ENCODE measurements around the gene TMEM215.
"Not testable (repeated sequence)": the region's sequence is repeated elsewhere in the genome, so short reads cannot be mapped to it uniquely, and the experiment has no call there.

Gene TMEM215, protein sequence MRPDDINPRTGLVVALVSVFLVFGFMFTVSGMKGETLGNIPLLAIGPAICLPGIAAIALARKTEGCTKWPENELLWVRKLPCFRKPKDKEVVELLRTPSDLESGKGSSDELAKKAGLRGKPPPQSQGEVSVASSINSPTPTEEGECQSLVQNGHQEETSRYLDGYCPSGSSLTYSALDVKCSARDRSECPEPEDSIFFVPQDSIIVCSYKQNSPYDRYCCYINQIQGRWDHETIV

GRCh38 chr9:32783168-32783891 lies at the start of gene TMEM215:
Gene TMEM215 (plus strand): TSS chr9:32783540. CDS start chr9:32784184, 644 bp downstream.
- DNase-seq, result no peak

DNA sequence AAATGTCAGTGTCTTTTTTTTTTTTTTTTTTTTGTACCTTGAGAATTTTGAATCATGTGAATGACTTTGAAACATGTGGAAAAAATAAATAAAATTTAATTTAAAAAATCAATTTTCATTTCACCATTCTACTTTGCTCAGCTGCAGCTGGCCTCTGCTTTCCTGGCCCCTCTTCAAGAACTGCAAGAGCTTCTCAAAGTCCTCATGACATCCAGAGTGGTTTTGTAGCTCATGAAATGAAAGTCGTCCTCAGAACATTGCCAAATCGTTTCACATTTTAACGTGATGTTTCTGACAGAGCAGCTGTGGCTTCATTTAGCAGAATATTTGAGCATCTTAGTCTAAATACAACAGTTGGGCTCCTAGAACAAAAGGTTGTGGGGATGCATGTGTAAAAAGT lies 47.9 kb upstream of the TMEM215 start:
- DNase-seq, result no peak

- DNase-seq, result no peak
These were observed 46.0 kb upstream of the TMEM215 start for GRCh38 chr9:32737378-32737777.

- DNase-seq, result no peak
These were observed 44.7 kb upstream of the TMEM215 start for GRCh38 chr9:32738501-32739172.

- no peak for DNase-seq
These were observed 41.6 kb upstream of the TMEM215 start for GRCh38 chr9:32741706-32742105.

- DNase-seq, result no peak
These were observed 41.0 kb upstream of the TMEM215 start for GRCh38 chr9:32742296-32742695.

DNA sequence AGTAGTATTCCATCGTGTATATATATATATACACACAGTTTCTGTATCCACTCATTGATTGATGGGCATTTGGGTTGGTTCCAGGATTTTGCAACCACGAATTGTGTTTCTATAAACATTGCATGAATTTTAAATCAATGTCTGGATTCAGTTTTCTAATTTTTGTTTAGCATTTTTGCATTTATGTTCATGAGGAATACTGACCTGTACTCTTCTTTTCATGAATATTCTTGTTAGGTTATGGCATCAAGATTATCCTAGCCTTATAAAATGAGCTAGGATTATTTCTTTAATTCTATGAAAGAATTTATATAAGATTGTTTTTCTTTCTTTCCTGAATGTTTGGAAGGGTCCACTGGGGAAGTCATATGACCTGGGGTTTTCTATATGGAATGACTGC lies 35.3 kb upstream of the TMEM215 start:
- DNase-seq, result no peak

DNA sequence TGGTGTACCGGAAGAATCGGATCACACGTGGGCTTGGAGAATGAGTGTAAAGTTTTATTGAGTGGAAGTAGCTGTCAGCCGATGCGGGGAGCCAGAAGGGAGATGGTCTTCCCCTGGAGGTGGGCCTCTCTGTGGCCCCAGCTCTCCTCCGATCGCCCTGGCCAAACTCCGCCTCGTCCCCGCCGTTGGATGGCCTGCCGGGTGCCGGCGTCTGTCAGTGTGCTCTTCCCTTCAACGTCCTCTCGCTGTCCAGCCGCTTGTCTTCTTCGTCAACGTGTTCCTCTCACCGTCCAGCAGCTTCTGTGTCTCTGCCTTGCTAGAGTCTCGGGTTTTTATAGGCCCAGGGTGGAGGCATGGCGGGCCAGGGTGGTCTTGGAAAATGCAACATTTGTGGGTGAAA lies 27.6 kb upstream of the TMEM215 start:
- DNase-seq, result no peak

DNA sequence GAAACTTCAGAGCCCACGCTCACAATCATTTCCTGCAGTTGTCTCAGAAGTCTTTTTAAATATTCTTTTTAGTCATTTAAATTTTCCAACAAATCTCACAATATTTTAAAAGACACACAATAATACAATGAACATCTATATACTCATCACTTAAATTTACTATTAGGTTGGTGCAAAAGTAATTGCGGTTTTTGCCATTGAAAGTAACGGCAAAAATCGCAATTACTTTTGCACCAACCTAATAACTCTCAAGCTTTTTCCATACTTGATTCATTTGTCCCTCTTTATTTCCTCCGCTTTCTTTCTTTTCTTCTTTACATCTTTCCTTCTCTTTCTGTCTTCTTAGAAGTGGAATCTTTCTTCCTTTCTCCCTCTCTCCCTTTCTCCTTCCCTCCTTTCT lies 19.2 kb upstream of the TMEM215 start:
- DNase-seq, result no peak

- DNase-seq, result no peak
These were observed 8.1 kb upstream of the TMEM215 start for GRCh38 chr9:32775283-32775682.

- no peak for DNase-seq
These were observed 7.1 kb upstream of the TMEM215 start for GRCh38 chr9:32776201-32776600.

DNA sequence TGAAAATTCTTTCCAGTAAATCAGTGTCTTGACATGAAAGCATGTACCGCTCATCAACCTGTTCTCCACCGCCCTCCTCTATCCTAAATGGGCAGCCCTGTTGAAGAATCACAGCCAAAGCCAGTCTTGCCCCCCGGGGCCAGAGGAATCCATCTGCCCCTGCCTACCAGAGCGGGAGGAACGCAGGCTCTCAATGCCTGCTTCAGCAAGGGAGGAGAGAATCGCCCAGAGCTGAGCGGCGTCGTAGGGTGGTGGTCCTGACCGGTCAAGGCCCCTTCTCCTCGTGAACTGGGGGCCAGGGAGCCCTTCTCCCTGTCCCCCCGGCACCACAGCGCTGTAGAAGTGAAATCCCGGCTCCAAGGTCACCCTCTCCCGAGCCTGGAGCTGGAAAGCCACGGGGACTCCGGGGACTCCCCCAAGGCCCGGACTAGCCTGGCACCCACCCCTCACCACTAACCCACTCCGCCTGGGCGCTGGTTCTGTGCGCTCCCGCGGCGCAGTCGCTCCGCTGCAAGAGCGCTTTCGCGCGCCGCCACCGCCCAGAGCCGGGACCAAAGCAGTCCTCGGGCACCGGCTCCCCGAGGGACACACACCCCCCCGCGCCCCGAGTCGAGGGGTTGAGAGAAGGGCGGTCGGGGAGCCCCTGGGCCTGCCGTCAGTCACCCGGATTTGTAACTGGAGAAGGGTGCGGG lies 718 bp upstream of the TMEM215 start:
- DNase-seq, result no peak

- no peak for DNase-seq
These were observed 4.5 kb downstream of the TMEM215 start for GRCh38 chr9:32787816-32788215.

DNA sequence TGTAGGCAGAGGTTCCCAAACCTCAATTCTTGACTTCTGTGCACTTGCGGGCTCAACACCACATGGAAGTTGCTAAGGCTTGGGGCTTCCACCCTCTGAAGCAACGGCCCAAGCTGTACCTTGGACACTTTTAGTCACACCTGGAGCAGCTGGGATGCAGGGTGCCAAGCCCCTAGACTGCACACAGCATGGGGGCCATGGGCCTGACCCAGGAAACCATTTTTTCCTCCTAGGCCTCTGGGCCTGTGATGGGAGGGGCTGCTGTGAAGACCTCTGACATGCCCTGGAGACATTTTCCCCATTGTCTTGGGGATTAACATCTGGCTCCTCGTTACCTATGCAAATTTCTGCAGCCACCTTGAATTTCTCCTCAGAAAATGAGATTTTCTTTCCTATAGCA lies 12.7 kb downstream of the TMEM215 start:
- DNase-seq, result not testable (repeated sequence)

DNA sequence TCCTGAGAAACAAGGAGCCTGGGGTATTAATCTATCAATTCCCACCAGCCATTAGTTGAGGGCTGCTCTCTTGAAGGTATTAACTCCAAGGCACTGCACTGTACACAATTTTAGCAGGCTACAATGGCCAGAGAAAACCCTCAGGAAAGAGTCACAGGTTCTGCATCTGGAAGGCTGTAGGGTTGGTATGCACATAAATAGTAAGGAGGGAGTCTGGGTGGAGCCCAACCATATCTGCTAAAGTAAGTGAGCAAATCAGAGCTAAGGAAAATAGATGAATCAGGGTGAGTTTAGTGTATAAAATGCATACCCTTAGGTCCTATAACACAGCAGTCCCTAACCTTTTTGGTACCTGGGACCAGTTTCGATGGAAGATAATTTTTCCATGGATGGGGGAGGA lies 18.2 kb downstream of the TMEM215 start:
- DNase-seq, result no peak

DNA sequence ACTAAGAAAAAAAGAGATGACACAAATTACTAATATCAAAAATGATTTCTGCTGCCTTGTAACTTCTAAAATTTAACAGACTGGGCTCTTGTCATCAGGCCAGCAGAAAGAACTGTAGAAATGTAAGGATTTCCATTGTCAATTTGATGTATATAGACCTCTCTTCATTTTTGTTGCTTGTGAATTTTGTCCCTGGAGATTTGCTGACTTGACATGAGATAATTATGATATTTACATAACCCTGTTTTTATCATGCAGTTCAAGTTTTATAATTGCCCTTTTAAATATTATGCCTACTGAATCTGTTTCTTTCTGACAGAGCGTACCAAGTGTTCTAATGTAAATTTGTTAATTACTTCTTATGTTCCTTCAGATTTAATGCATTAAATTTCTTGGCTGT lies 23.9 kb downstream of the TMEM215 start:
- no peak for DNase-seq

GRCh38 chr9:32811246-32811645 lies 27.9 kb downstream of the TMEM215 start:
- DNase-seq, result no peak

DNA sequence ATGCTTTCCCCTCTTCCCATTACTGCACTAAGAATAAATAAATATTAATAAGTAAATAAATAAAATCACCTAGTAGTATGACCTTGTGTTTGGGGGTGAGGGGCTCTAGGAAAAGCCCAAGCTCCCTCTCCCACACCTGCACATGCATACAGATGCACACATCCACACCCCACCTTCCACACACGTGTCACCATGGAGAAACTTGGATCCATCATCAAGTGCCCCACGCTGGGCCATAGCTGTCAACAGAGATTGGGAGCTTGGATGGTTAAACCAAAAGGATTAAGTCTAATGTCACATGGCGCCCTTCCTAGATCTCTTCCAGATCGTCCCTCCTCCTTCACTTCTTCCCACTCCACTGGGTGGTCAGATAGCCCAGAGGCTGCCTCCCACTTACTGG lies 37.0 kb downstream of the TMEM215 start:
- no peak for DNase-seq

DNA sequence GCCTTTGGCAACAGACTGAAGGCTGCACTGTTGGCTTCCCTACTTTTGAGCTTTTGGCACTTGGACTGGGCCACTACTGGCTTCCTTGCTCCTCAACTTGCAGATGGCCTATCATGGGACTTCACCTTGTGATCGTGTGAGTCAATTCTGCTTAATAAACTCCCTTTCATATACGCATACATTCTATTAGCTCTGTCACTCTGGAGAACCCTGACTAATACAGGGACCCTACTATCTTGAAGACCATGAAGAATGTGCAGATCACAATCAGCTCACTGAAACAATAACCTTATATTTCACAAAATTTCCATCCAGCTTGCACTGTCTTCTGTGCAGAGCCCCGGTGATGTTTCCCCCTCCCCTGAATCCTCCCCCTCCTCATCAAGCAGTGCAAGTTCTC lies 39.8 kb downstream of the TMEM215 start:
- no peak for DNase-seq

DNA sequence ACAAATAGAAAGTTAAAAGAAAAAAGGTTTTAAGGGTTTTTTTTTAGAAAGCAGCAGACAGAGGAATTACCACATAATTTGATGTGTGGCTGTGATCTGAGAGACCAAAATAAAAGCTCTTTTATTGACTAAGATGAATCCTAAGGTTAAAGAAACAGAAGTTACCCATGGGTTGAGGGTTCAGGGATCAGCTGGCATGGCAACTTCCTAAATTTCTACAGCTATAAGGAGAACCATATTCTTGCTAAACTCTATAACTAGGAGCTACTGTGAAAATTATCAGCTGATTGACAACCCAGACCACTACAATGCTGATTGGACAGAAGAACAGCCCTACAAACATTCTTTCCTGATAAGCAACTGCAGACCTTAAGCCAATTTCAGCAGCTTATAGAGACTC lies 40.2 kb downstream of the TMEM215 start:
- DNase-seq, result no peak

DNA sequence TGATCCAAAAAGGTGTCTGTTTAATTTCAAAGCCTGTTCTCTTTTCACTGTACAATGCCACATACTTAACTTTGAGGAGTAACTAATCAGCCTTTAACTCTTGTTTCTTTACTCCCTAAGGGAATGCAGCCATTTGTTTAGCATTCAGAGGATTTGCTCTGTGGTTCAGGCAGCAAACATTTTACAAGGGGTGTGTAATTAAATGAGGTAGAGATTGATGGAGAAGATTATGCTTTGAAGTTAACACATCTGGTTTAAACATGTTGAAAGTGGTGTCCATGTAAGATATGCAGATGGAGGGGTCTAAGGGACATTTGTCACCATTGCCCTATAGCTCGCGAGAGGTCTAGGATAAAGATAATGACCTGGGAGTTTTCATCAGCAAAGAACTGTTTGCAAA lies 41.9 kb downstream of the TMEM215 start:
- DNase-seq, result no peak

GRCh38 chr9:32828861-32829260 lies 45.5 kb downstream of the TMEM215 start:
- no peak for DNase-seq

GRCh38 chr9:32832346-32832745 lies 49.0 kb downstream of the TMEM215 start:
- DNase-seq, result no peak
